GM23248 (cell line): ENCODE results near the gene CKAP5. TPM values are rescaled to one million over a fixed set of nuclear protein-coding genes. Genes with fewer than 3 reads are reported as not detected.

Source experiments
- DNase-seq: peaks from one replicate; pipeline ENCODE4 v3.0.0-alpha.2; 2015
- H2AFZ ChIP-seq: fragments of 200-600 bp; sonication (generic); 2 replicates; pipeline ENCODE4 v1.6.1; 2016; ENCODE audit warnings: antibody characterized with exemption
- H3F3A ChIP-seq: fragments of 200-600 bp; sonication (generic); 2 replicates; pipeline ENCODE4 v1.6.1; 2016; ENCODE audit warnings: mild to moderate bottlenecking, antibody characterized with exemption, mixed run types; ENCODE audit not compliant: insufficient read depth
- H3K27ac ChIP-seq: fragments of 200-600 bp; sonication (generic); 2 replicates; pipeline ENCODE4 v1.5.1; 2016; ENCODE audit warnings: mild to moderate bottlenecking
- H3K27me3 ChIP-seq: fragments of 200-600 bp; sonication (generic); replicated peaks from 2 replicates; pipeline ENCODE4 v1.6.1; 2016; ENCODE audit warnings: mild to moderate bottlenecking; ENCODE audit not compliant: insufficient read depth
- H3K36me3 ChIP-seq: fragments of 200-600 bp; sonication (generic); 2 replicates; pipeline ENCODE4 v1.6.1; 2016; ENCODE audit warnings: low read depth, mild to moderate bottlenecking
- H3K4me1 ChIP-seq: fragments of 200-600 bp; sonication (generic); 2 replicates; pipeline ENCODE4 v1.6.1; 2016; ENCODE audit warnings: mild to moderate bottlenecking; ENCODE audit not compliant: insufficient read depth
- H3K4me2 ChIP-seq: fragments of 200-600 bp; sonication (generic); one replicate; pipeline ENCODE4 v1.6.1; 2016; ENCODE audit warnings: mild to moderate bottlenecking; ENCODE audit not compliant: unreplicated experiment
- H3K4me3 ChIP-seq: fragments of 200-600 bp; sonication (generic); 2 replicates; pipeline ENCODE4 v1.5.1; 2016; ENCODE audit warnings: mild to moderate bottlenecking
- H3K79me2 ChIP-seq: fragments of 200-600 bp; sonication (generic); 2 replicates; pipeline ENCODE4 v1.6.1; 2016; ENCODE audit warnings: mild to moderate bottlenecking; ENCODE audit not compliant: insufficient read depth
- H3K9ac ChIP-seq: fragments of 200-600 bp; sonication (generic); 2 replicates; pipeline ENCODE4 v1.6.1; 2016; ENCODE audit warnings: mild to moderate bottlenecking
- H3K9me2 ChIP-seq: fragments of 200-600 bp; sonication (generic); 2 replicates; pipeline ENCODE4 v1.6.1; 2016; ENCODE audit warnings: mixed run types, mild to moderate bottlenecking, moderate library complexity; ENCODE audit not compliant: insufficient read depth
- H3K9me3 ChIP-seq: fragments of 200-600 bp; sonication (generic); one replicate; pipeline ENCODE4 v1.6.1; 2017; ENCODE audit warnings: low read depth
- H4K20me1 ChIP-seq: fragments of 200-600 bp; sonication (generic); 2 replicates; pipeline ENCODE4 v1.6.0; 2016; ENCODE audit not compliant: insufficient read depth
- EZH2 ChIP-seq: fragments of 200-600 bp; sonication (generic); IDR thresholded peaks from 2 replicates; pipeline ENCODE4 v1.6.1; 2018; ENCODE audit warnings: antibody characterized with exemption, mild to moderate bottlenecking; ENCODE audit not compliant: insufficient read depth, poor library complexity, severe bottlenecking
- EZH2phosphoT487 ChIP-seq: fragments of 200-600 bp; sonication (generic); IDR thresholded peaks from 2 replicates; pipeline ENCODE4 v1.6.1; 2018; ENCODE audit warnings: antibody characterized with exemption, moderate library complexity, mild to moderate bottlenecking, low read depth; ENCODE audit not compliant: insufficient read depth
- WGBS, 2 experiments: methylation state at CpG; one replicate each; pipeline ENCODE4 v1.1.6; 2015 to 2017; ENCODE audit warnings: low lambda C conversion rate in 2 of 2, low coverage in 1 of 2; ENCODE audit errors: missing lambda C conversion rate in 2 of 2; 5-methylcytosine and 5-hydroxymethylcytosine counted together
- in situ Hi-C: fragments of 300-500 bp; cut with MboI; formaldehyde crosslinking; loops from 2 replicates; pipeline ENCODE4 v1.15.0; 2020
- polyA plus RNA-seq: library from polyadenylated mRNA; unstranded; fragments of >200 nt; fragmentation: Nextera tagmentation; extraction: Ambion mirVana; gene quantifications from 2 replicates; pipeline ENCODE4 v1.2.1, GENCODE V29; 2016
- total RNA-seq: library from RNA; depleted of rRNA; stranded (reverse); fragments of >200 nt; shearing (Covaris generic); gene quantifications from 2 replicates; pipeline ENCODE4 v1.2.3, GENCODE V29; 2014

CKAP5 gene
- total and polyA plus RNA-seq, 2 experiments from 2014 or later, result 35.2 to 47.6 TPM

DNA sequence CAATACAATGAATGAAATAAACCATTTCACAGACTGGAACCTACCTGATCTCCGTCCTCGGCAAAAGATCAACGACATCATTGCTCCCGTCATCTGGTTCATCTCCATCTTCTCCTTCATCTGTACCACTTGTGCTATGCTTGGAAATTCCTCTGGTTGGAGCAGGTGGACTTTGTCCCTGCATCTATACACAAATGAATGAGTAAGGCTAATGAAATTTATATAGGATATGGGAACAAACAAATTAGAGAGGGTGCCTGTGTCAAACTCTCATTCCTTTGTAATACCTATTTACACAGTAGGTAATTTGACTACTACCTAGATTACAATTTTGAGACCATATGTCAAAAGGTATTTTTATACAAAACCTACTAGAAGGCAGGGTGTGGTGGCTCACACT lies 67.7 kb downstream of the CKAP5 start:
- no peaks in the 10 kb centered on the region for H3K9me2 ChIP-seq
- H3F3A ChIP-seq, result 0 out of 2 replicates have a peak, but pooled peaks cover 12% of the 10 kb centered on the region
- no peak for DNase-seq
- H3K9ac ChIP-seq, result no peak overlapping the region
- H3K79me2 ChIP-seq, result peaks cover 17% of the 10 kb centered on the region
- H2AFZ ChIP-seq, result no peak overlapping the region
- TF ChIP-seq EZH2phosphoT487, result no peak
- no peak for TF ChIP-seq EZH2
- WGBS, 2 experiments, result 95 to 98% methylated on average over 4 of the region's 4 CpGs
- in situ Hi-C loops, result no loop called here
- no peaks in the 10 kb centered on the region for H3K27me3 ChIP-seq
- H3K36me3 ChIP-seq, result peaks cover 73% of the 10 kb centered on the region
- H4K20me1 ChIP-seq, result no peaks in the 10 kb centered on the region; the same call in 1 of the 2 replicates
- H3K27ac ChIP-seq, result no peak overlapping the region
- no peaks in the 10 kb centered on the region for H3K9me3 ChIP-seq
- no peak overlapping the region for H3K4me2 ChIP-seq
- no peak overlapping the region for H3K4me3 ChIP-seq
- H3K4me1 ChIP-seq, result 0 out of 2 replicates have a peak, but pooled peaks cover 7% of the 10 kb centered on the region

DNA sequence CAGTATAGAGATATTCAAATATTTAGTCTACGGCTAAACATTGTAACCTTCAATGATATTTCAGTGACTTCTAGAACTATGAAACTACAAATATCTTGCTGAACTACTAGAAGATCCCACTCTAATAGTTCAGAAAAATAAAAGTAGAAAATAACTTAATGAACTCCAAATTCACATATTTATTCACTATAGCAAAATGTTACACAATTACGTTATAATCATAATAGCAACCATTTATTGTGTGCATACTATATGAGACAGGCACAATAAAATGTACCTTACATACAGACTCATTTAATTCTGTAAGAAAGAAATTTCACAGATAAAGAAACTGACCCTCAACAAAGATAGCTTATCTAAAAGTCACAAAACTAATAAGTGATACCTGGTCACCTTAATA lies 69.2 kb downstream of the CKAP5 start:
- H3K9me2 ChIP-seq, result no peaks in the 10 kb centered on the region
- DNase-seq, result no peak
- H3K4me2 ChIP-seq, result no peak overlapping the region
- H2AFZ ChIP-seq, result no peak overlapping the region
- in situ Hi-C loops, result no loop called here
- no peak overlapping the region for H3K9ac ChIP-seq
- H3K36me3 ChIP-seq, result peaks cover 78% of the 10 kb centered on the region
- TF ChIP-seq EZH2, result no peak
- no peak for TF ChIP-seq EZH2phosphoT487
- H3K79me2 ChIP-seq, result peaks cover 22% of the 10 kb centered on the region
- WGBS, 2 experiments, result 98 to 100% methylated on average over 2 of the region's 2 CpGs
- no peak overlapping the region for H3K4me3 ChIP-seq
- H3F3A ChIP-seq, result 0 out of 2 replicates have a peak, but pooled peaks cover 12% of the 10 kb centered on the region
- no peaks in the 10 kb centered on the region for H3K27me3 ChIP-seq
- H3K9me3 ChIP-seq, result no peaks in the 10 kb centered on the region
- no peaks in the 10 kb centered on the region; the same call in 1 of the 2 replicates for H4K20me1 ChIP-seq
- no peak overlapping the region for H3K27ac ChIP-seq
- 0 out of 2 replicates have a peak, but pooled peaks cover 8% of the 10 kb centered on the region for H3K4me1 ChIP-seq

DNA sequence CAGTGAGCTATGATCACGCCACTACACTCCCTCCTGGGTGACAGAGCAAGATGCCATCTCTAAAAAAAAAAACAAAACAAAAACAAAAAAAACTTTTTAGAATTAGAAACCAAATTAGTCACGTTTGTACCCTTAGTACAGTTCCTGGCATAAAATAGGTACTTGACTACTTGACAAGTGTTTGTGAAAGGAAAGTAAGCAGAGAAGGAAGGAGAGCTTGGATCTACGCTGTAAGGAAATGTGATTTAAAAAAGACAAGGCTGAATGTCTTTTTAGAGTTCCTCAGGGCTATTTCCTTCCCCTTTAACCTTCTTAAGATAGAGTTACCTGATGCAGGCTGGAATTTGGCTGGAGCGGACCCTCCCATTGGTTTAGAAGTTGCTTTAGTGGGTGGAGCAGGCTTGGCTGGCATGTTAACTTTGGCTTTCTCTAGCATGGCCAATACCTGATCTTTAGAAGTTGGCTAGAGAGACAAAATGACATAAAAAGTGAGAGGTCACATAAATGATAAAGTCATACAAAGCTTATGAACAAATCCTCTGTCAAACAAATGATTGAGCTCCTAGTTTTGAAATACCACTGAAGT lies 76.4 kb downstream of the CKAP5 start:
- H2AFZ ChIP-seq, result no peak overlapping the region
- WGBS, 2 experiments, result 89 to 90% methylated on average over 4 of the region's 4 CpGs
- H3K9me3 ChIP-seq, result no peaks in the 10 kb centered on the region
- H3K4me2 ChIP-seq, result no peak overlapping the region
- H3F3A ChIP-seq, result 0 out of 2 replicates have a peak, but pooled peaks cover 9% of the 10 kb centered on the region
- no peak overlapping the region for H3K4me3 ChIP-seq
- H3K36me3 ChIP-seq, result peaks cover 66% of the 10 kb centered on the region
- H3K9me2 ChIP-seq, result no peaks in the 10 kb centered on the region
- TF ChIP-seq EZH2 (no peak), EZH2phosphoT487 (no peak)
- DNase-seq, result no peak
- no peak overlapping the region for H3K9ac ChIP-seq
- no peaks in the 10 kb centered on the region for H3K27me3 ChIP-seq
- H3K79me2 ChIP-seq, result peaks cover 13% of the 10 kb centered on the region; the same call in 1 of the 2 replicates
- no peak overlapping the region for H3K27ac ChIP-seq
- in situ Hi-C loops, result no loop called here
- H3K4me1 ChIP-seq, result 0 out of 2 replicates have a peak, but pooled peaks cover 8% of the 10 kb centered on the region
- no peaks in the 10 kb centered on the region for H4K20me1 ChIP-seq

DNA sequence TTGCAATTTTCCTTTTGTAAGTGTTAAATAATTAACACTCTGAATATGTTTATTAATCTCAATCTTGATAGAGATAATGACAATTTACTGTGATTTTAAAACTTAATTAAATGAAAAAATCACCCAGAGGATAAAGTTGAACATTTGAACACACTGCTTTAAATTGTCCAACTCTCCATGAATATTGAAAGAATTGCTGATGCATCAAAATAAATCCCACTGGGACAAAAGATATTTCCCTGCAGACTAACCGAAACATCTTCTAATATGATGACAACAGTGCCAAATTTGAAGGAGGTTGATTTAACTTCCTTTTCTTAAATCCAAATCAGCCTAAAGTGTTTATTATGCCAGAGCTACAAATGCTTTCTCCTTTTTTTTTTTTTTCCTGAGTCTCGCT lies 79.4 kb downstream of the CKAP5 start:
- no peaks in the 10 kb centered on the region for H4K20me1 ChIP-seq
- no peaks in the 10 kb centered on the region for H3K9me2 ChIP-seq
- no peaks in the 10 kb centered on the region for H3F3A ChIP-seq
- no peaks in the 10 kb centered on the region for H3K9me3 ChIP-seq
- peaks cover 58% of the 10 kb centered on the region for H3K36me3 ChIP-seq
- H3K27me3 ChIP-seq, result no peaks in the 10 kb centered on the region
- no peak overlapping the region for H3K27ac ChIP-seq
- H3K9ac ChIP-seq, result no peak overlapping the region
- H3K4me3 ChIP-seq, result no peak overlapping the region
- DNase-seq, result no peak
- no peak overlapping the region for H2AFZ ChIP-seq
- in situ Hi-C loops, result no loop called here
- 93 to 99% methylated on average over 2 of the region's 2 CpGs for WGBS, 2 experiments
- H3K4me1 ChIP-seq, result no peaks in the 10 kb centered on the region
- no peaks in the 10 kb centered on the region for H3K79me2 ChIP-seq
- no peak overlapping the region for H3K4me2 ChIP-seq
- no peak for TF ChIP-seq EZH2
- no peak for TF ChIP-seq EZH2phosphoT487

DNA sequence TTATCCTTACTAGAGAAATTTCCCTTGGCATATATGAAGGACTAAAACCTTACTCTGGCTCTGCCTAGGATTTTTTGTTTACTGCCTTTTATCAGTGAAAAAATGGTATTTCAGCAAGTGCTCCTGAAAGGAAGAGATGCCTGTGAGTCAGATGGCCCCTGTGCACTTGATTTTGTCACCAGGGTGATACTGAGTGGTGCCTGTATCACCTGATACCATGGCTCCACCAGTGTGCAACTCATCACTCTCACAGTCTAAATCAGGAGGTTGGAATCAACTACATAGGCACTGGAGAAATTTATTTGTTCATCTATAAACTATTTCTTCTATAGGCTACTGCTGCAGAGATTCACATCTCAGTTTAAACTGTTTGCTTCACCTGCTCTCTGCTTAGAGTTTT lies 83.8 kb downstream of the CKAP5 start:
- Histone ChIP-seq H3K79me2 (no peaks in the 10 kb centered on the region), H2AFZ (no peak overlapping the region), H3K27me3 (no peaks in the 10 kb centered on the region), H4K20me1 (peaks cover 3% of the 10 kb centered on the region; the same call in 1 of the 2 replicates), H3F3A (no peaks in the 10 kb centered on the region), H3K36me3 (peaks cover 53% of the 10 kb centered on the region), H3K9ac (no peak overlapping the region), H3K4me3 (no peak overlapping the region), H3K9me2 (no peaks in the 10 kb centered on the region), H3K4me1 (no peaks in the 10 kb centered on the region), H3K9me3 (no peaks in the 10 kb centered on the region), H3K27ac (no peak overlapping the region), H3K4me2 (no peak overlapping the region)
- TF ChIP-seq EZH2phosphoT487 (no peak), EZH2 (no peak)
- DNase-seq, result no peak
- in situ Hi-C loops, result no loop called here
